Fibroblast of skin of right biceps (primary cell): ENCODE results near the gene IZUMO1R.
"Not testable (repeated sequence)": the region's sequence is repeated elsewhere in the genome, so short reads cannot be mapped to it uniquely, and the experiment has no call there.

Experiments
- DNase-seq: peaks from one replicate; pipeline ENCODE4 v3.0.0-alpha.2; 2013

IZUMO1R gene

GRCh38 chr11:94303966-94304958, at the start of gene IZUMO1R:
Gene IZUMO1R (plus strand): TSS chr11:94304580. CDS start chr11:94305637, 1,057 bp downstream.
- DNase-seq, result no peak

GRCh38 chr11:94271885-94272372, 32.5 kb upstream of the IZUMO1R start:
- DNase-seq, result no peak

GRCh38 chr11:94272738-94273313, 31.6 kb upstream of the IZUMO1R start:
- no peak for DNase-seq

- DNase-seq, result no peak
Observed at GRCh38 chr11:94275961-94276360, 28.4 kb upstream of the IZUMO1R start.

GRCh38 chr11:94276943-94277342, 27.4 kb upstream of the IZUMO1R start:
- no peak for DNase-seq

GRCh38 chr11:94278207-94278606, 26.2 kb upstream of the IZUMO1R start:
- DNase-seq, result not testable (repeated sequence)

GRCh38 chr11:94279996-94280395, 24.4 kb upstream of the IZUMO1R start:
- no peak for DNase-seq

GRCh38 chr11:94281324-94281723, 23.1 kb upstream of the IZUMO1R start:
- DNase-seq, result no peak

GRCh38 chr11:94283678-94284077, 20.7 kb upstream of the IZUMO1R start:
- no peak for DNase-seq

- DNase-seq, result no peak
Observed at GRCh38 chr11:94295534-94295933, 8.8 kb upstream of the IZUMO1R start.

GRCh38 chr11:94297985-94298576, 6.3 kb upstream of the IZUMO1R start:
- DNase-seq, result no peak

GRCh38 chr11:94302776-94303175, 1.6 kb upstream of the IZUMO1R start:
- no peak for DNase-seq

- DNase-seq, result peak; percentile 7
Observed at GRCh38 chr11:94305146-94305545, 766 bp downstream of the IZUMO1R start.

- DNase-seq, result no peak
Observed at GRCh38 chr11:94307101-94307791, 2.9 kb downstream of the IZUMO1R start.

GRCh38 chr11:94308024-94308423, 3.6 kb downstream of the IZUMO1R start:
- no peak for DNase-seq

- DNase-seq, result no peak
Observed at GRCh38 chr11:94309757-94310156, 5.4 kb downstream of the IZUMO1R start.

- no peak for DNase-seq
Observed at GRCh38 chr11:94310191-94310875, 6.0 kb downstream of the IZUMO1R start.

- DNase-seq, result no peak
Observed at GRCh38 chr11:94312339-94312738, 8.0 kb downstream of the IZUMO1R start.

- DNase-seq, result no peak
Observed at GRCh38 chr11:94314064-94314463, 9.7 kb downstream of the IZUMO1R start.

- peak; percentile 5 for DNase-seq
Observed at GRCh38 chr11:94315664-94316063, 11.3 kb downstream of the IZUMO1R start.

- DNase-seq, result no peak
Observed at GRCh38 chr11:94322501-94322900, 18.1 kb downstream of the IZUMO1R start.

- no peak for DNase-seq
Observed at GRCh38 chr11:94325681-94326080, 21.3 kb downstream of the IZUMO1R start.
